Ishikawa (cell line): ENCODE data around the gene HEY2.

Source experiments
- CEBPB ChIP-seq: IDR thresholded peaks from 2 replicates; pipeline ENCODE4 v1.6.1; 2012
- CREB1 ChIP-seq: IDR thresholded peaks from 2 replicates; pipeline ENCODE4 v1.6.1; 2012; ENCODE audit warnings: low read depth
- EGR1 ChIP-seq: IDR thresholded peaks from 2 replicates; pipeline ENCODE4 v1.6.1; 2012
- EP300 ChIP-seq: IDR thresholded peaks from 2 replicates; pipeline ENCODE4 v1.6.1; 2012; ENCODE audit warnings: borderline replicate concordance
- FOXM1 ChIP-seq: IDR thresholded peaks from 2 replicates; pipeline ENCODE4 v1.6.1; 2012; ENCODE audit warnings: low read depth, borderline replicate concordance
- MAX ChIP-seq: IDR thresholded peaks from 2 replicates; pipeline ENCODE4 v1.6.1; 2012
- NFIC ChIP-seq: IDR thresholded peaks from 2 replicates; pipeline ENCODE4 v1.6.1; 2012
- RAD21 ChIP-seq: IDR thresholded peaks from 2 replicates; pipeline ENCODE4 v1.6.1; 2012; ENCODE audit warnings: low read depth
- REST ChIP-seq: IDR thresholded peaks from 2 replicates; pipeline ENCODE4 v1.6.1; 2012; ENCODE audit warnings: low read depth, mild to moderate bottlenecking
- TAF1 ChIP-seq: IDR thresholded peaks from 2 replicates; pipeline ENCODE4 v1.6.1; 2012; ENCODE audit warnings: low read depth, mild to moderate bottlenecking
- TEAD4 ChIP-seq: IDR thresholded peaks from 2 replicates; pipeline ENCODE4 v1.6.1; 2012
- YY1 ChIP-seq: IDR thresholded peaks from 2 replicates; pipeline ENCODE4 v1.6.1; 2012; ENCODE audit warnings: low read depth
- ZBTB7A ChIP-seq: IDR thresholded peaks from 2 replicates; pipeline ENCODE4 v1.6.1; 2012; ENCODE audit warnings: low read depth

- TF ChIP-seq TAF1 = no peak
- no peak for TF ChIP-seq CEBPB
- no peak for TF ChIP-seq EP300
- no peak for TF ChIP-seq YY1
- TF ChIP-seq NFIC = no peak
- TF ChIP-seq MAX = no peak
- no peak for TF ChIP-seq RAD21
- TF ChIP-seq EGR1 = no peak
- no peak for TF ChIP-seq ZBTB7A
- no peak for TF ChIP-seq REST
- no peak for TF ChIP-seq FOXM1
- no peak for TF ChIP-seq CREB1
- no peak for TF ChIP-seq TEAD4
Measured at GRCh38 chr6:125739364-125739763, 10.1 kb upstream of the HEY2 start.
